B cell (primary cell): ENCODE data around the gene ITGA5.

Source experiments
- CTCF ChIP-seq: fragments of 200-600 bp; IDR thresholded peaks from one replicate; pipeline ENCODE4 v1.8.0; 2022; ENCODE audit warnings: antibody characterized with exemption, mild to moderate bottlenecking
- EZH2 ChIP-seq: IDR thresholded peaks from 2 replicates; pipeline ENCODE4 v1.6.1; 2012; ENCODE audit warnings: borderline replicate concordance, low read depth, mild to moderate bottlenecking, moderate library complexity, low read length; ENCODE audit not compliant: insufficient read depth, poor library complexity, severe bottlenecking

DNA sequence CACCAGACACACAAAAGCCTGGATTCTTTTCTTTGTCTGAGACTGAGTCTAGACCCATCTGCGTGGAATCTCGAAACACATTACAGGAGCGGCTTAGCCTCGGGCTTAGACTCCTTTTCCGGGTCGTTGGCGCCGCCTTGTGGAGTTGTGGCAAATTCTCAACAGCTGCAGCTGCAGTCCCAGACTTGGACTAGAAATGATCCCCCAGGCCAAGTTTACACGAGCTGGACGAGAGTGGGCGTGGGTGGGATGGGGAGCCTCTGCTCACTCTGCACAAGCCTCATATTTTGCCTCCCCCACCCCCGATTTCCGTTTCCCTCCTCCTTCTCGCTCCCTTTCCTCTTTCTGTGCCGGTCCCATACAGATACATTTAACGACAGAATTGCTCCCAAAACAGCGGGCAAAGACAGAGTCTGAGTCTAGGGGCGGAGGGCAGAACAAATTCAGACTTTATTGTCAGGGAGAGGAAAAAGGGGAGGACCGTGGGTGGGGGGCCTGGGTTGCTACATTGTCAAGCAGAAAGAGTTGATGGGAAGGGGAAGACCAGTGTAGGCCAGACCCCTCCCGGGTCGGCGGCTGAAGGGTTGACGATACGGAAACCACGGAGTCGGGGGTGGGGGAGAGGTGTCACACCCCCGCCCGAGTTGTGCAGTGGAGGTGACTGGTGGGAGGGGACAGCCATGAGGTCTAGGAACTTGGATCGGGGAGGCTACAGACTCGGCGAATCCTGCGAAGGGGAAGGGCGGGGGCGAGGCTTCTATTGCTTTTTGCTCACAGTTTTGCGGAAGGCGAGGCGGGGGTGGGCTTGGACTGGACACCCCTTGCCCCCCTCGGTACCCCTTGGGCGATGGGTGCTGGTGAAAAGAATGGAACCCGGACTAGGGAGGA, 50.1 kb downstream of the ITGA5 start:
- TF ChIP-seq CTCF (peak; percentile 81), EZH2 (no peak)
